ENCODE data around the gene NFYC. TPM values are rescaled to one million over a fixed set of nuclear protein-coding genes. Genes with fewer than 3 reads are reported as not detected.

Gene NFYC
- total RNA-seq, 2 experiments from 2014 or later = 71.5 to 74.4 TPM

GRCh38 chr1:40740997-40741736, 49.7 kb downstream of the NFYC start:
- POLR2A ChIA-PET = no interaction called here
- CTCF ChIA-PET = interaction anchor here (1.7 kb wide), 1 partner anchor 33 kb away, joined by 5 read pairs; no protein-coding TSS in a partner anchor
- ATAC-seq = no peak
- no peaks in the 10 kb centered on the region for H3K27me3 Mint-ChIP-seq (ENCODE audit: low read depth)
- H3K36me3 Mint-ChIP-seq (ENCODE audit: low read depth) = peaks cover 68% of the 10 kb centered on the region
- no peak overlapping the region for H3K4me3 Mint-ChIP-seq
- H3K27ac Mint-ChIP-seq = peak overlapping the region; percentile 7
- H3K4me1 Mint-ChIP-seq (ENCODE audit: low read depth) = peaks cover 19% of the 10 kb centered on the region
- no peaks in the 10 kb centered on the region for H3K9me3 Mint-ChIP-seq (ENCODE audit: insufficient read depth)
- DNase-seq = no peak

- ChIA-PET CTCF (no interaction called here), POLR2A (interaction anchor here (3.1 kb wide), 1 partner anchor 51 kb away, joined by 9 read pairs; the partner anchor contains the start of gene NFYC)
- H3K4me3 Mint-ChIP-seq = no peak overlapping the region
- DNase-seq (no peak), ATAC-seq (no peak)
- H3K4me1 Mint-ChIP-seq (ENCODE audit: low read depth) = peaks cover 19% of the 10 kb centered on the region
- H3K9me3 Mint-ChIP-seq (ENCODE audit: insufficient read depth) = no peaks in the 10 kb centered on the region
- H3K36me3 Mint-ChIP-seq (ENCODE audit: low read depth) = peaks cover 80% of the 10 kb centered on the region
- no peaks in the 10 kb centered on the region for H3K27me3 Mint-ChIP-seq (ENCODE audit: low read depth)
- H3K27ac Mint-ChIP-seq = peak overlapping the region; percentile 60
These were observed 51.0 kb downstream of the NFYC start for GRCh38 chr1:40742363-40743061.

- Mint-ChIP-seq H3K4me1 (ENCODE audit: low read depth) (peaks cover 19% of the 10 kb centered on the region), H3K27ac (no peak overlapping the region), H3K36me3 (ENCODE audit: low read depth) (peaks cover 85% of the 10 kb centered on the region), H3K9me3 (ENCODE audit: insufficient read depth) (no peaks in the 10 kb centered on the region), H3K4me3 (no peak overlapping the region), H3K27me3 (ENCODE audit: low read depth) (no peaks in the 10 kb centered on the region)
- DNase-seq = no peak
- ChIA-PET CTCF (no interaction called here), POLR2A (interaction anchor here (3.1 kb wide), 1 partner anchor 52 kb away, joined by 9 read pairs; the partner anchor contains the start of gene NFYC)
- ATAC-seq = no peak
These were observed 51.9 kb downstream of the NFYC start for GRCh38 chr1:40743452-40743851.

GRCh38 chr1:40743860-40744259, 52.4 kb downstream of the NFYC start:
- no peak overlapping the region for H3K27ac Mint-ChIP-seq
- H3K4me1 Mint-ChIP-seq (ENCODE audit: low read depth) = peaks cover 19% of the 10 kb centered on the region
- CTCF ChIA-PET = interaction anchor here (1.3 kb wide), 1 partner anchor 9 kb away, joined by 3 read pairs; no protein-coding TSS in a partner anchor
- DNase-seq = no peak
- peaks cover 86% of the 10 kb centered on the region for H3K36me3 Mint-ChIP-seq (ENCODE audit: low read depth)
- no peaks in the 10 kb centered on the region for H3K27me3 Mint-ChIP-seq (ENCODE audit: low read depth)
- H3K9me3 Mint-ChIP-seq (ENCODE audit: insufficient read depth) = no peaks in the 10 kb centered on the region
- ATAC-seq = no peak
- no peak overlapping the region for H3K4me3 Mint-ChIP-seq
- POLR2A ChIA-PET = interaction anchor here (0.9 to 3.1 kb wide), 2 partner anchors 52 to 212 kb away, joined by 3 to 9 read pairs; partner anchors contain the start of gene NFYC

- ATAC-seq (no peak), DNase-seq (no peak)
- H3K27me3 Mint-ChIP-seq (ENCODE audit: low read depth) = no peaks in the 10 kb centered on the region
- ChIA-PET CTCF (interaction anchor here (1.0 to 1.3 kb wide), 4 partner anchors 8 to 105 kb away, joined by 3 to 4 read pairs (median 3); partner anchors contain the start of gene NFYC), POLR2A (interaction anchor here (1.4 to 3.1 kb wide), 2 partner anchors 36 to 53 kb away, joined by 3 to 9 read pairs; partner anchors contain the start of gene NFYC)
- no peak overlapping the region for H3K4me3 Mint-ChIP-seq
- peaks cover 19% of the 10 kb centered on the region for H3K4me1 Mint-ChIP-seq (ENCODE audit: low read depth)
- H3K36me3 Mint-ChIP-seq (ENCODE audit: low read depth) = peaks cover 84% of the 10 kb centered on the region
- H3K27ac Mint-ChIP-seq = no peak overlapping the region
- H3K9me3 Mint-ChIP-seq (ENCODE audit: insufficient read depth) = no peaks in the 10 kb centered on the region
These were observed 53.7 kb downstream of the NFYC start for GRCh38 chr1:40745176-40745575.

GRCh38 chr1:40746344-40747090, 55.0 kb downstream of the NFYC start:
- no peak overlapping the region for H3K27ac Mint-ChIP-seq
- ATAC-seq (no peak), DNase-seq (no peak)
- H3K36me3 Mint-ChIP-seq (ENCODE audit: low read depth) = peaks cover 81% of the 10 kb centered on the region
- no peaks in the 10 kb centered on the region for H3K9me3 Mint-ChIP-seq (ENCODE audit: insufficient read depth)
- peaks cover 18% of the 10 kb centered on the region for H3K4me1 Mint-ChIP-seq (ENCODE audit: low read depth)
- POLR2A ChIA-PET = interaction anchor here (0.6 to 1.4 kb wide), 2 partner anchors 37 to 54 kb away, joined by 3 read pairs; no protein-coding TSS in a partner anchor
- no peaks in the 10 kb centered on the region for H3K27me3 Mint-ChIP-seq (ENCODE audit: low read depth)
- CTCF ChIA-PET = interaction anchor here (0.8 to 1.3 kb wide), 3 partner anchors 10 to 28 kb away, joined by 3 to 4 read pairs (median 4); no protein-coding TSS in a partner anchor
- H3K4me3 Mint-ChIP-seq = no peak overlapping the region

- DNase-seq (no peak), ATAC-seq (no peak)
- POLR2A ChIA-PET = interaction anchor here (1.7 kb wide), 1 partner anchor 58 kb away, joined by 5 read pairs; the partner anchor contains the start of gene NFYC
- H3K4me1 Mint-ChIP-seq (ENCODE audit: low read depth) = peaks cover 20% of the 10 kb centered on the region
- CTCF ChIA-PET = interaction anchor here (0.9 kb wide), 1 partner anchor 17 kb away, joined by 3 read pairs; no protein-coding TSS in a partner anchor
- no peaks in the 10 kb centered on the region for H3K27me3 Mint-ChIP-seq (ENCODE audit: low read depth)
- no peak overlapping the region for H3K4me3 Mint-ChIP-seq
- H3K36me3 Mint-ChIP-seq (ENCODE audit: low read depth) = peaks cover 76% of the 10 kb centered on the region
- no peaks in the 10 kb centered on the region for H3K9me3 Mint-ChIP-seq (ENCODE audit: insufficient read depth)
- peak overlapping the region; percentile 5 for H3K27ac Mint-ChIP-seq
These were observed 57.6 kb downstream of the NFYC start for GRCh38 chr1:40748841-40749718.

DNA sequence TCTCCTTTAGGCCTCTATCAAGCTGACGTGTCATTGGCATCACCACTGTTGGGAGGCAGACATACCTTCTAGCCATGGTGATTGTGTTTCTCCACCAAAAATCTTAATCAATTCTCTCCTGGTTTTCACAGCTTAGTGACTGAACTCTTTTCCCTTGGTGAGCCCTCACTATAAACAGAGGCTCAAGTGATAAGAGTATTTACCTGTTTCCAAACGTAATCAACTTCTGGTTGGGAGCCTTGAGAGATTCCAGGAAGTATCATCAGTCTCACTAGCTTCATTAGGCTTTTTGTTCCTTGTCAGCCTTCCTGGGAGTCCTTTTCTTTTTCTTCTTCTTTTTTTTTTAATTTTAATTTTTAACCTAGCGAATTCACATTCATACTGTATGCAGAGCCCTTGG, 58.3 kb downstream of the NFYC start:
- H3K36me3 Mint-ChIP-seq (ENCODE audit: low read depth) = peaks cover 76% of the 10 kb centered on the region
- DNase-seq (no peak), ATAC-seq (no peak)
- H3K27ac Mint-ChIP-seq = no peak overlapping the region
- H3K9me3 Mint-ChIP-seq (ENCODE audit: insufficient read depth) = no peaks in the 10 kb centered on the region
- ChIA-PET CTCF (interaction anchor here (0.9 kb wide), 1 partner anchor 18 kb away, joined by 3 read pairs; no protein-coding TSS in a partner anchor), POLR2A (no interaction called here)
- no peaks in the 10 kb centered on the region for H3K27me3 Mint-ChIP-seq (ENCODE audit: low read depth)
- H3K4me1 Mint-ChIP-seq (ENCODE audit: low read depth) = peaks cover 20% of the 10 kb centered on the region
- no peak overlapping the region for H3K4me3 Mint-ChIP-seq

DNA sequence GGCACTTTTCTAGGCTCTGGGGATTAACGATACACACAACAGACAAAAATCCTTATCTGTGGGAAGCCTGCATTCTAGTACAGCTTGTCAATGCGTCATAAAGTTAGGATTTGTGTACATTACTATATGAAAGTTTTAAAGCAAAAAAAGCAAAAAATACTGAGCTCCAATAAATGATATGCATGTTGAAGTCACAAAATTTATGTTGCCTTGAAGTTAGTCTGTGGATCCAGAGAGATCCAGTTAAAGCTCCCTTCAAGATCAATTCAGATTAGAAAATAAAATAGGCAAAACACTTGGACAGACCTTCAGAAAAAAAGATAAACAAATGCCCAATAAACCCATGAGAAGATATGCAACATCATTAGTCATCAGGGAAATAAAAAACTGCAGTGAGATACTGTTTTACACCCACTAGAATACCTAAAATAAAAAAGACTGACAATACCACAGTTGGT, 59.0 kb downstream of the NFYC start:
- no peaks in the 10 kb centered on the region for H3K9me3 Mint-ChIP-seq (ENCODE audit: insufficient read depth)
- H3K27ac Mint-ChIP-seq = peak overlapping the region; percentile 32
- ChIA-PET CTCF (interaction anchor here (1.2 kb wide), 1 partner anchor 24 kb away, joined by 3 read pairs; no protein-coding TSS in a partner anchor), POLR2A (no interaction called here)
- no peaks in the 10 kb centered on the region for H3K27me3 Mint-ChIP-seq (ENCODE audit: low read depth)
- DNase-seq (no peak), ATAC-seq (no peak)
- H3K4me3 Mint-ChIP-seq = no peak overlapping the region
- H3K4me1 Mint-ChIP-seq (ENCODE audit: low read depth) = peaks cover 20% of the 10 kb centered on the region
- peaks cover 76% of the 10 kb centered on the region for H3K36me3 Mint-ChIP-seq (ENCODE audit: low read depth)

DNA sequence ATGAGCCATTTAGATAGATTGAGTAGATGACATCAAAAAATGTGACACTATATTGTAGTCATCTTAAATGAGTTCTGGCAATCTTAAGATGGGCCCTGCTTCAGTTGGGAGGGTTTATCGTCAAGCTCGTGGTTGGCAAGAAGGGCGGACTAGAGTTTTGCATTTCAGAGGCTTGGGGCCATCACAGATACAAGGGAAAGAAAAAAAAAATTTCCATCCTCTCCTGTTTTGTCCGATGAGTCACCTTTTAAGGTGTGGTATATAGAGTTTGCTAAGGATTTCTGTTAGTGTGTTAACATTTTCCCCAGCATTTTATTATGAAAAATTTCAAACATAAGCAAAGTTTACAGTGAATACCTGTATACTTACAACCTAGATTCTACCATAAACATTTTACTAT, 60.3 kb downstream of the NFYC start:
- no peak overlapping the region for H3K4me3 Mint-ChIP-seq
- no peaks in the 10 kb centered on the region for H3K9me3 Mint-ChIP-seq (ENCODE audit: insufficient read depth)
- no peak overlapping the region for H3K27ac Mint-ChIP-seq
- H3K27me3 Mint-ChIP-seq (ENCODE audit: low read depth) = no peaks in the 10 kb centered on the region
- ChIA-PET POLR2A (no interaction called here), CTCF (interaction anchor here (1.3 to 4.0 kb wide), 2 partner anchors 13 to 22 kb away, joined by 3 to 21 read pairs; no protein-coding TSS in a partner anchor)
- H3K4me1 Mint-ChIP-seq (ENCODE audit: low read depth) = peaks cover 20% of the 10 kb centered on the region
- ATAC-seq (no peak), DNase-seq (no peak)
- H3K36me3 Mint-ChIP-seq (ENCODE audit: low read depth) = peaks cover 70% of the 10 kb centered on the region

Data from activated CD8-positive, alpha-beta T cell treated with anti-CD3 and anti-CD28 coated beads, Interleukin-2, amount 10 ng/mL, durations not matched to agents 7 days and 5 days (primary cell).